ENCODE measurements around the gene ZNF207.

GRCh38 chr17:32335687-32336086 is 14.3 kb upstream of the ZNF207 start:
- TF ChIP-seq ELF4 (IDR thresholded peaks at IDR 0.05) = no peak
- TF ChIP-seq L3MBTL2 (conservative IDR thresholded peaks at IDR 0.05) = no peak
- TF ChIP-seq CTBP1 (IDR thresholded peaks at IDR 0.05; ENCODE audit: borderline replicate concordance) = no peak
- no peak for TF ChIP-seq SUZ12 (IDR thresholded peaks at IDR 0.05)

Measured in HEK293T (cell line).